Transverse colon (tissue), 4 donors: ENCODE data around the gene PKLR. TPM values are rescaled to one million over a fixed set of nuclear protein-coding genes. Genes with fewer than 3 reads are reported as not detected.

Experiments used
- DNase-seq: peaks from one replicate; pipeline ENCODE4 v3.0.0-alpha.2; 2019
- H3K27ac ChIP-seq, 4 donors: fragments of 200-600 bp; sonication (generic); 2 replicates each; pipeline ENCODE4 v1.5.1; 2016 to 2018; ENCODE audit warnings: inconsistent platforms in 4 of 4
- H3K27me3 ChIP-seq: fragments of 200-600 bp; sonication (generic); 2 replicates; pipeline ENCODE4 v1.5.1; 2017; ENCODE audit warnings: inconsistent platforms
- H3K36me3 ChIP-seq, 4 donors: fragments of 200-600 bp; sonication (generic); 2 replicates each; pipeline ENCODE4 v1.5.1; 2017 to 2019; ENCODE audit warnings: inconsistent platforms in 4 of 4
- H3K4me1 ChIP-seq, 4 donors: fragments of 200-600 bp; sonication (generic); 2 replicates each; pipeline ENCODE4 v1.5.1; 2017 to 2020; ENCODE audit warnings: inconsistent platforms in 4 of 4
- H3K4me3 ChIP-seq, 4 donors: fragments of 200-600 bp; sonication (generic); 1 replicate in 1 of 4; 2 replicates in 3 of 4; pipeline versions ENCODE4 v1.5.1 to v1.6.1; 2017 to 2019; ENCODE audit warnings: inconsistent platforms in 4 of 4
- H3K9me3 ChIP-seq, 2 donors: fragments of 200-600 bp; sonication (generic); 2 replicates each; pipeline ENCODE4 v1.5.1; 2017 to 2019; ENCODE audit warnings: inconsistent platforms in 2 of 2
- CTCF ChIP-seq, 5 experiments: fragments of 200-600 bp in 3 of 5; fragments of 450-650 bp in 2 of 5; sonication (generic) in 3 of 5; IDR thresholded peaks; 1 replicate in 2 of 5; 2 replicates in 3 of 5; pipeline ENCODE4 v1.5.1; 2016 to 2017; ENCODE audit warnings: antibody characterized with exemption in 5 of 5, inconsistent platforms in 3 of 5, mild to moderate bottlenecking in 2 of 5, moderate library complexity in 1 of 5
- EP300 ChIP-seq: sonication (generic); formaldehyde crosslinking; IDR thresholded peaks from one replicate; pipeline ENCODE4 v1.6.1; 2017; ENCODE audit warnings: antibody characterized with exemption, low read depth
- POLR2A ChIP-seq: fragments of 450-650 bp; IDR thresholded peaks from one replicate; pipeline ENCODE4 v1.6.1; 2016; ENCODE audit warnings: antibody characterized with exemption, mild to moderate bottlenecking, moderate library complexity
- POLR2AphosphoS5 ChIP-seq, 3 donors: sonication (generic); formaldehyde crosslinking; IDR thresholded peaks; one replicate each; pipeline ENCODE4 v1.6.1; 2016; ENCODE audit warnings: antibody characterized with exemption in 3 of 3
- WGBS, 2 donors: methylation state at CpG; one replicate each; pipeline ENCODE4 v1.1.5; 2018; ENCODE audit warnings: low coverage in 1 of 2; 5-methylcytosine and 5-hydroxymethylcytosine counted together
- in situ Hi-C, 4 donors: fragments of 200-750 bp; cut with MboI; loops; one replicate each; pipeline versions ENCODE4 v1.15.0 to v1.15.1; 2017; ENCODE audit warnings: low sequenced_read_pairs in 3 of 4, low pct_ligation_motif_present in 1 of 4, low pct_unique_long_range_greater_than_20kb in 1 of 4
- intact Hi-C: fragments of 100-400 bp; cut with DNase I; formaldehyde crosslinking; loops from one replicate; pipeline ENCODE4 v1.15.1; 2023; ENCODE audit warnings: low total_unique reads
- total RNA-seq, 4 donors: library from RNA; depleted of rRNA; stranded (reverse); fragments of >200 nt; gene quantifications; one replicate each; pipeline ENCODE4 v1.1.0, GENCODE V29; 2016

PKLR gene
- total RNA-seq, 4 donors from 2014 or later, result 0.40 to 5.6 (median 0.64) TPM; not detected in 1

- H3K4me3 ChIP-seq, result peak within 1 kb of the TSS; percentile 56 to 90 (median 70)
- TF ChIP-seq POLR2AphosphoS5 (IDR thresholded peaks at IDR 0.05) (peak in 1 of 3 donors; percentile 9), EP300 (no peak), CTCF (IDR thresholded peaks at IDR 0.05) (peak; percentile 11 to 79 (median 58))
- no peaks in the 10 kb centered on the region for H3K36me3 ChIP-seq
- H3K27ac ChIP-seq, result peak within 1 kb of the TSS; percentile 85 to 86 (median 85)
- H3K4me1 ChIP-seq, result peaks cover 7 to 28% (median 23%) of the 10 kb centered on the region in 4 donors
- no peaks in the 10 kb centered on the region for H3K27me3 ChIP-seq
- no peaks in the 10 kb centered on the region for H3K9me3 ChIP-seq
- in situ Hi-C loops, result loop anchor here in 3 of 4 donors (5.0 to 10.0 kb wide), 2 partner anchors 45 to 48 kb away; partner anchors contain the start of gene RUSC1 (in 3 of the 3)
- intact Hi-C loops, result loop anchor here (5.0 kb wide), 1 partner anchor 45 kb away; the partner anchor contains the start of gene RUSC1
- 1 to 8% methylated on average over 6 to 50 of the region's 68 CpGs for WGBS, 2 donors
- DNase-seq, result peak; percentile 99
Measured at GRCh38 chr1:155277070-155277901, 24.0 kb downstream of the PKLR start, which contains the start of gene HCN3. TSS of gene HCN3 (plus strand) at chr1:155277463. CDS start at chr1:155277591, 128 bp downstream.

- TF ChIP-seq CTCF (IDR thresholded peaks at IDR 0.05) (no peak), POLR2A (peak; percentile 83), POLR2AphosphoS5 (IDR thresholded peaks at IDR 0.05) (peak; percentile 92 to 97 (median 96)), EP300 (no peak)
- intact Hi-C loops (no loop called here), in situ Hi-C loops (loop anchor here in 3 of 4 donors (10.0 to 25.0 kb wide), 2 partner anchors 51 to 314 kb away; partner anchors contain the start of gene RUSC1 (in 2 of the 3))
- Histone ChIP-seq H3K27ac (peak within 1 kb of the TSS; percentile 97 to 99 (median 98)), H3K36me3 (peaks cover 0 to 19% (median 10%) of the 10 kb centered on the region in 4 donors), H3K27me3 (no peaks in the 10 kb centered on the region), H3K4me3 (peak within 1 kb of the TSS; percentile 72 to 95 (median 92)), H3K4me1 (peaks cover 9 to 39% (median 30%) of the 10 kb centered on the region in 4 donors), H3K9me3 (no peaks in the 10 kb centered on the region)
- DNase-seq, result peak; percentile 97
- 19 to 42% methylated on average over 7 to 45 of the region's 61 CpGs for WGBS, 2 donors
Measured at GRCh38 chr1:155273343-155274245, 27.6 kb downstream of the PKLR start, which contains the start of gene CLK2. TSS of gene CLK2 (minus strand) at chr1:155273504. CDS start at chr1:155270977, 2,527 bp downstream.

- Histone ChIP-seq H3K36me3 (peaks cover 0 to 28% (median 17%) of the 10 kb centered on the region in 4 donors), H3K9me3 (no peaks in the 10 kb centered on the region), H3K4me1 (peaks cover 9 to 30% (median 21%) of the 10 kb centered on the region in 4 donors), H3K27me3 (no peaks in the 10 kb centered on the region), H3K4me3 (peak overlapping the region; percentile 72 to 95 (median 92)), H3K27ac (peak overlapping the region; percentile 97 to 99 (median 98))
- TF ChIP-seq POLR2AphosphoS5 (IDR thresholded peaks at IDR 0.05), result peak in 1 of 3 donors; percentile 30
- no peak for TF ChIP-seq CTCF (IDR thresholded peaks at IDR 0.05)
- in situ Hi-C loops, result loop anchor here in 3 of 4 donors (10.0 to 25.0 kb wide), 2 partner anchors 52 to 315 kb away; partner anchors contain the start of gene RUSC1 (in 2 of the 3)
- no peak for DNase-seq
- intact Hi-C loops, result no loop called here
- WGBS, 2 donors, result 5 to 12% methylated on average over 5 to 28 of the region's 44 CpGs
Measured at GRCh38 chr1:155272466-155273342, 28.5 kb downstream of the PKLR start.
